Activated CD4-positive, alpha-beta T cell treated with anti-CD3 and anti-CD28 coated beads, Interleukin-2, amount 10 ng/mL, durations not matched to agents 24 days and 14 days (primary cell): Measurements from ENCODE around the gene GPR155. TPM values are rescaled to one million over a fixed set of nuclear protein-coding genes. Genes with fewer than 3 reads are reported as not detected.
"Not testable (repeated sequence)": the region's sequence is repeated elsewhere in the genome, so short reads cannot be mapped to it uniquely, and the experiment has no call there.

Experiments used
- DNase-seq: peaks from one replicate; pipeline ENCODE4 v3.0.0; 2022
- H3K27ac Mint-ChIP-seq: one replicate; pipeline ENCODE4 v1.8.0; 2022; ENCODE audit warnings: mild to moderate bottlenecking, mixed read lengths
- H3K27me3 Mint-ChIP-seq: one replicate; pipeline ENCODE4 v1.8.0; 2022; ENCODE audit warnings: mixed read lengths
- H3K36me3 Mint-ChIP-seq: one replicate; pipeline ENCODE4 v1.8.0; 2022; ENCODE audit warnings: low read depth, mild to moderate bottlenecking, mixed read lengths
- H3K4me1 Mint-ChIP-seq: one replicate; pipeline ENCODE4 v1.8.0; 2021; ENCODE audit warnings: mixed read lengths
- H3K4me3 Mint-ChIP-seq: one replicate; pipeline ENCODE4 v1.8.0; 2022; ENCODE audit warnings: mild to moderate bottlenecking, moderate library complexity, mixed read lengths
- H3K9me3 Mint-ChIP-seq: one replicate; pipeline ENCODE4 v1.8.0; 2021; ENCODE audit warnings: mixed read lengths
- intact Hi-C: fragments of 100-400 bp; cut with micrococcal nuclease; formaldehyde crosslinking; loops from one replicate; pipeline ENCODE4 v1.15.1; 2023
- total RNA-seq: library from RNA; stranded (reverse); gene quantifications from 2 replicates; pipeline ENCODE4 v1.2.3, GENCODE V29; 2022

Gene GPR155
- total RNA-seq, 1 donor from 2014 or later: 3.6 TPM

- DNase-seq: no peak
Measured at GRCh38 chr2:174511580-174512260, 24.9 kb upstream of the GPR155 start.

DNA sequence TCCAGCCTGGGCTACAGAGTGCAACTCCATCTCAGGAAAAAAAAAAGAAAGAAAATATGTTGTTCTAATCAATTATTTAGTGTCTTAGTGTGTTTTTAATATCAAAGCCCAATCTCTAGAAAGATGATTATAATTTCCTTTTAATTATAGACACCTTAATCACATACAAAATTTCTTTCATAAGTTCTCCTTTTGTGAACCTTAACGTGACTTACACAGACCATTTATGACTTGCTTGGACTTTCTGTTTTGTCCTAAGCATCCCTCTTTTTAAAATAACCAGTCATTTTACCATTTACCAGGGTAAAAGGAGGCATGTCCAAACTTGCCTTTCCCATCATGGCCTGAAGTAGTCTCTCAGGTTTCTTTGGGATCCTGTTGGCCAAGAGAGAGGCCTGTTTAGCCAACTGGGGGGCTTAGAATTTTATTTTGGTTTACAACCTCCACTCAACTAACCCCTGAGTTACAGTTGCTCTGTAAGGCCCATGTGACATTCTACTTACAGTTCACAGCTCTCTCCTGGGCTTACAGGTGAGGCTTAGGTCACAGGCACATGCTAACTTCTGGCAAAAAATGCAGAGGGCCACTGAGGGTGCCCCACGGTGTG, 23.9 kb upstream of the GPR155 start:
- no peaks in the 10 kb centered on the region for H3K27me3 Mint-ChIP-seq
- no peak for DNase-seq
- H3K9me3 Mint-ChIP-seq: peaks cover 47% of the 10 kb centered on the region
- no peak overlapping the region for H3K4me3 Mint-ChIP-seq
- H3K36me3 Mint-ChIP-seq: peaks cover 11% of the 10 kb centered on the region
- no peak overlapping the region for H3K27ac Mint-ChIP-seq
- intact Hi-C loops: no loop called here
- H3K4me1 Mint-ChIP-seq: peaks cover 3% of the 10 kb centered on the region

More at GRCh38 chr2:174511580-174512260, 24.9 kb upstream of the GPR155 start:
- intact Hi-C loops: no loop called here
- peaks cover 11% of the 10 kb centered on the region for H3K36me3 Mint-ChIP-seq
- H3K4me3 Mint-ChIP-seq: no peak overlapping the region
- peaks cover 44% of the 10 kb centered on the region for H3K9me3 Mint-ChIP-seq
- no peaks in the 10 kb centered on the region for H3K27me3 Mint-ChIP-seq
- H3K4me1 Mint-ChIP-seq: peaks cover 7% of the 10 kb centered on the region
- H3K27ac Mint-ChIP-seq: no peak overlapping the region

- Mint-ChIP-seq H3K27ac (no peak overlapping the region), H3K9me3 (peaks cover 13% of the 10 kb centered on the region), H3K36me3 (no peaks in the 10 kb centered on the region), H3K27me3 (peaks cover 3% of the 10 kb centered on the region), H3K4me3 (no peak overlapping the region), H3K4me1 (no peaks in the 10 kb centered on the region)
- DNase-seq: no peak
- intact Hi-C loops: no loop called here
Measured at GRCh38 chr2:174503161-174503809, 16.5 kb upstream of the GPR155 start.

DNA sequence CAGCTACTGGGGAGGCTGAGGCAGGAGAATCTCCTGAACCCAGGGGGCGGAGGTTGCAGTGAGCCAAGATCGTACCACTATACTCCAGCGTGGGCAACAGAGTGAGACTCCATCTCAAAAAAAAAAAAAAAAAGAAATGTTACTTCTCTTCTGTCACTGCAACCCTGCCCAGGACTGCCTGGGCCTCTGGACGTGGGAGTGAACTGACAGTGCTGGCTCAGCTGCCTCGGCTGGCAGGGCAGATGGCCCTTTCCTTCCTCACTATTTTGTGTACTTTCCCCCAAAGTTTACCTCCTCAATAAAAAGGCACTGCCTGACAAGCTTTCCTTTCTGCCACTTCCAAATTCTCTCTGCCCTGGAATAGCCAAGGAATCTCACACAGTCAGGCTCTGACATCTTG, 12.5 kb upstream of the GPR155 start:
- Mint-ChIP-seq H3K9me3 (no peaks in the 10 kb centered on the region), H3K27ac (no peak overlapping the region), H3K4me1 (peaks cover 10% of the 10 kb centered on the region), H3K4me3 (no peak overlapping the region), H3K27me3 (peaks cover 3% of the 10 kb centered on the region), H3K36me3 (no peaks in the 10 kb centered on the region)
- no peak for DNase-seq
- intact Hi-C loops: no loop called here

DNA sequence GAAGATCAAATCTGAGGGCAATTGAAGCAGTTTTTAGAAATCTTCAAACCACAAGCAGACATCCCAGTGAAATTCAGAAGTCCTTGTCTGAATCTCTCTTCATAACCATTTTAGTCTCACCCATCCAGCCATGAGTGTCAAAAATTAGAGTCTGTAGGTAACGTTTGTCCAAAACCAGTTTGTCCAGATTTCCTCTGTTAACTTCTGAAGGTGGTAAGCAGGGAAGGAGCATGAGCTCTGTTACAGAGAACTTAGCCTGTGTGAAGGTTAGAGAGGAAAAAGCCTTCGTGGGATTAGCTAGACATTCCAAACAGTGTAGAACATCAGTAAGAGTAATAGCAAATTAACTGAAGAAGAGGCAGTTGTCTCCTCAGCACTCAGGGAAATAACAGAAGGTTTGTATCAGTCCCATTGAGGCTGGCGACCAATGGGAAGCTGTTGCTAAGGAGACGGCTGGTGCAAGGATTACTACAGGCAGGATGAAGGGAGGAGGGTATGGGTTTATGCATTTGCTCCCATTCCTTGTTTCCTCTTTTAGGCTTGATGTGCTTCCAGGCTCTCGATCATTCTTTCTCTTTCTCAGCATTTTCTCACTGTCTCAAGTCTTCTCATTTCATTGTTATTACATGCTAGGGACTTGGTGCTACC, 8.7 kb upstream of the GPR155 start:
- H3K4me1 Mint-ChIP-seq: peaks cover 40% of the 10 kb centered on the region
- no peak overlapping the region for H3K27ac Mint-ChIP-seq
- no peaks in the 10 kb centered on the region for H3K9me3 Mint-ChIP-seq
- intact Hi-C loops: no loop called here
- H3K36me3 Mint-ChIP-seq: no peaks in the 10 kb centered on the region
- no peaks in the 10 kb centered on the region for H3K27me3 Mint-ChIP-seq
- no peak for DNase-seq
- H3K4me3 Mint-ChIP-seq: no peak overlapping the region

- Mint-ChIP-seq H3K4me3 (peak overlapping the region; percentile 79), H3K36me3 (no peaks in the 10 kb centered on the region), H3K27me3 (no peaks in the 10 kb centered on the region), H3K9me3 (no peaks in the 10 kb centered on the region), H3K4me1 (peaks cover 54% of the 10 kb centered on the region), H3K27ac (peak overlapping the region; percentile 94)
- peak; percentile 73 for DNase-seq
- intact Hi-C loops: loop anchor here (5.0 kb wide), 1 partner anchor 74 kb away; no protein-coding TSS in a partner anchor
Measured at GRCh38 chr2:174493549-174494331, 6.9 kb upstream of the GPR155 start.

GRCh38 chr2:174492963-174493431, 6.2 kb upstream of the GPR155 start:
- Mint-ChIP-seq H3K27ac (peak overlapping the region; percentile 94), H3K27me3 (no peaks in the 10 kb centered on the region), H3K9me3 (no peaks in the 10 kb centered on the region), H3K4me1 (peaks cover 59% of the 10 kb centered on the region), H3K36me3 (no peaks in the 10 kb centered on the region), H3K4me3 (peak overlapping the region; percentile 79)
- peak; percentile 89 for DNase-seq
- intact Hi-C loops: loop anchor here (5.0 kb wide), 1 partner anchor 74 kb away; no protein-coding TSS in a partner anchor

GRCh38 chr2:174491947-174492346, 5.1 kb upstream of the GPR155 start:
- Mint-ChIP-seq H3K36me3 (no peaks in the 10 kb centered on the region), H3K9me3 (no peaks in the 10 kb centered on the region), H3K27ac (peak overlapping the region; percentile 81), H3K27me3 (no peaks in the 10 kb centered on the region), H3K4me1 (peaks cover 64% of the 10 kb centered on the region), H3K4me3 (peak overlapping the region; percentile 44)
- no peak for DNase-seq
- intact Hi-C loops: loop anchor here (5.0 kb wide), 1 partner anchor 75 kb away; no protein-coding TSS in a partner anchor

GRCh38 chr2:174490051-174490450, 3.2 kb upstream of the GPR155 start:
- Mint-ChIP-seq H3K4me1 (peaks cover 61% of the 10 kb centered on the region), H3K36me3 (no peaks in the 10 kb centered on the region), H3K27me3 (no peaks in the 10 kb centered on the region), H3K27ac (peak overlapping the region; percentile 84), H3K9me3 (no peaks in the 10 kb centered on the region), H3K4me3 (peak overlapping the region; percentile 79)
- DNase-seq: peak; percentile 67
- intact Hi-C loops: loop anchor here (5.0 kb wide), 1 partner anchor 77 kb away; no protein-coding TSS in a partner anchor

DNA sequence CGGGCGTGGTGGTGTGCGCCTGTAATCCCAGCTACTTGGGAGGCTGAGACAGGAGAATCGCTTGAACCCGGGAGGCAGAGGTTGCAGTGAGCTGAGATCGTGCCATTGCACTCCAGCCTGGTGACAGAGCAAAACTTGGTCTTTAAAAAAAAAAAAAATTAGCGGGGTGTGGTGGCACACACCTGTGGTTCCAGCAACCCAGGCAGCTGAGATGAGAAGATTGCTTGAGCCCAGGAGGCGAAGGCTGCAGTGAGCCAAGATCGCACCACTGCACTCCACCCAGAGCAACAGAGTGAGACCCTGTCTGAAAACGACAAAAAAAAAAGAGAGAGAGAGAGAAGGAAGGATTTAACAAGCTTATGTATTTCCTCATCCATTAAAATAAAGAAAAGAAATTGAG, 2.7 kb upstream of the GPR155 start:
- H3K27me3 Mint-ChIP-seq, H3K9me3 Mint-ChIP-seq, H3K36me3 Mint-ChIP-seq: not testable (repeated sequence)
- Mint-ChIP-seq H3K4me3 (peak overlapping the region; percentile 79), H3K27ac (peak overlapping the region; percentile 84), H3K4me1 (peaks cover 66% of the 10 kb centered on the region)
- DNase-seq: peak; percentile 81
- intact Hi-C loops: loop anchor here (5.0 to 10.0 kb wide), 2 partner anchors 348 to 525 kb away; partner anchors contain the start of gene SP3

DNA sequence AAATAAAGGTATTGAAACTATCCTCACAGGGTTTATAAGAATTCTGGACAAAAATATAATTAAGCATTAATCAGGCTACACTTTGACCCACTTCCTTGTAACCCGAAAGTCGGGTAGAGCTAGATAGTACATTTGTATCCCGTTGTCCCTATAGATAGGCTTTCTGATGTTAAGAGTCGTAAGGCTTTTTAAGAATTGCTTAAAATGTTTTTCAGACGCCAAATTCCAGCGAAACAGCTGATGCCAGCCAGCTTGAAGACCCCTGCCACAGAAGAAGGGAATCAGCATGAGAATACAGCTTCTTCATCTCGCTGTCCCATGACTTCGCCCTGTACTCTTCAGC, 962 bp upstream of the GPR155 start:
- intact Hi-C loops: loop anchor here (2.0 to 10.0 kb wide), 8 partner anchors 25 to 693 kb away; partner anchors contain the start of genes ATF2, ATP5MC3, OLA1 and SP3
- Mint-ChIP-seq H3K9me3 (no peaks in the 10 kb centered on the region), H3K27me3 (no peaks in the 10 kb centered on the region)

GRCh38 chr2:174487108-174487819, 435 bp upstream of the GPR155 start:
- Mint-ChIP-seq H3K4me1 (peaks cover 51% of the 10 kb centered on the region), H3K4me3 (peak overlapping the region; percentile 95), H3K27ac (peak overlapping the region; percentile 85), H3K27me3 (no peaks in the 10 kb centered on the region), H3K36me3 (peaks cover 5% of the 10 kb centered on the region), H3K9me3 (no peaks in the 10 kb centered on the region)
- intact Hi-C loops: loop anchor here (2.0 to 10.0 kb wide), 8 partner anchors 24 to 694 kb away; partner anchors contain the start of genes ATF2, ATP5MC3, OLA1 and SP3
- peak; percentile 96 for DNase-seq

More for the DNA sequence above, 962 bp upstream of the GPR155 start:
- Mint-ChIP-seq H3K4me1 (peaks cover 54% of the 10 kb centered on the region), H3K36me3 (peaks cover 2% of the 10 kb centered on the region), H3K27ac (peak overlapping the region; percentile 57), H3K4me3 (peak overlapping the region; percentile 95)
- no peak for DNase-seq
